Measurements from ENCODE around the gene BTBD6. TPM values are rescaled to one million over a fixed set of nuclear protein-coding genes. Genes with fewer than 3 reads are reported as not detected.

Gene BTBD6
- total and polyA plus RNA-seq, 2 of the 8 experiments (the other 6 are each of a cell fraction or from before 2014, with no cell fraction given), result 10.1 to 10.2 TPM

DNA sequence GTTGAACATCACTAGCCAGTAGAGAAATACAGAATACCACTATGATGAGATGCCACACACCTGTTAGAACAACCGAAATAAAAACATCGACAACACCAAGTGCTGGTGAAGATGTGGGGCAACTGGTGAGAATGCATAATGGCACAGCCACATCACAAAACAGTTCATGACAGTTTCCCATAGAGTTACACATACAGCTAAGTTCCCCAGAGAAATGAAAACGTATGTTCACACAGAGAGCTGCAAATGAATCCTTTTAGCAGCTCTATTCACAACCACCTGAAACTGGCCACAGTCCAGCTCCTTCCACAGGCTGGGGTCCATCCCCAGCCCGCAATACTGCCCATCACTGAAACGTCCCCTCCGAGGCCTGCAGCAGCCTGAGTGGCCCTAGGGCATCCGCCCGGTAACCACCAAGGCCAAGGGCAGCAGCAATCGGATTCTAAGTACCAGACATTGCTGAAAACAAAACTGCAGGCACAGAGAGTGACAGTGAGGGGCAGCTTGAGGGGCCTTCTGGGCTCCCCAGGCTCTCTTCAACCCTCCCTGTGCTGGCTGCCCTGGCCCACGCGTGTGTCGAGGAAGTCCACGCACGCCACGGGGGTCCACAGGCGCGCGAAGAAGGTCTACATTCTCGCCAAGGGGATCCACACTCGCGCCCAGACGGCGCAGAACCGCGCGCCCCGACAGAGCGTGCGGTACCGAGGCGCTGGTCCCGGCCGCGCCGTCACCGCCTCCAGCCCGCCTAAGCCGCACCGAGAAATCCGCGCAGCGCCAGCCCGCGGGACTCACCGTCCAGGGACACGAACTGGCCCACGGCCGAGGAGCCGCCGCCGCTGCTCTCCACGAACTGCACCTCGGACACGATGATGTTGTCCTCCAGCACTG, 51.6 kb downstream of the BTBD6 start:
- H3K27me3 ChIP-seq (replicated peaks in 1 of 4; ENCODE audit: control insufficient read depth in 3 of 4, extremely low read depth in 1 of 4, insufficient read depth in 3 of 4, low read length in 3 of 4), result peaks cover 0 to 9% (median 6%) of the 10 kb centered on the region in 4 experiments; a peak in 4 of 7 replicates
- WGBS, 2 experiments (ENCODE audit: extremely low coverage in 1 of 2, insufficient coverage in 1 of 2, insufficient read length in 1 of 2, insufficient replicate concordance in 2 of 2, low coverage in 1 of 2, low lambda C conversion rate in 2 of 2, missing lambda C conversion rate in 1 of 2), result 13% methylated on average over 50 of the region's 54 CpGs; no CpG with 5 or more reads in 1 of the 2 experiments
- peaks cover 4% of the 10 kb centered on the region; the same call in 1 of the 2 replicates for H3K23me2 ChIP-seq (ENCODE audit: low read depth, low read length)
- no peak overlapping the region for H3K4ac ChIP-seq (replicated peaks; ENCODE audit: insufficient read length, low read depth, low read length)
- no peak overlapping the region for H3K14ac ChIP-seq (ENCODE audit: insufficient read length)
- peaks cover 0 to 22% of the 10 kb centered on the region in 2 experiments; a peak in 2 of 4 replicates for H3K79me2 ChIP-seq (ENCODE audit: control insufficient read depth in 1 of 2, insufficient read depth in 2 of 2, low read length in 2 of 2)
- ChIA-PET POLR2A (ENCODE audit: partially characterized antibody) (interaction anchor here (0.8 to 2.4 kb wide), 5 partner anchors 12 to 135 kb away, joined by 3 to 8 read pairs (median 4); partner anchors contain the start of gene PACS2), CTCF (ENCODE audit: partially characterized antibody) (interaction anchor here (0.6 to 1.5 kb wide), 5 partner anchors 9 to 108 kb away, joined by 3 to 4 read pairs (median 3); no protein-coding TSS in a partner anchor)
- peaks cover 3 to 14% of the 10 kb centered on the region in 2 experiments for H4K20me1 ChIP-seq (replicated peaks in 1 of 2; ENCODE audit: control insufficient read depth in 1 of 2, insufficient read depth in 2 of 2, low read length in 2 of 2)
- 0 out of 2 replicates have a peak overlapping the region, but pooled peaks have one; percentile 14 for H3K27ac ChIP-seq (ENCODE audit: low read depth, low read length)
- no peak overlapping the region; the same call in 1 of the 2 replicates for H3K18ac ChIP-seq (ENCODE audit: extremely low read depth, low read length)
- H3K9me3 ChIP-seq (ENCODE audit: insufficient read depth in 2 of 2, low read depth in 1 of 2, low read length in 1 of 2), result no peaks in the 10 kb centered on the region
- no peak overlapping the region for H2BK120ac ChIP-seq (replicated peaks; ENCODE audit: low read depth, low read length)
- DNase-seq (ENCODE audit: low read depth in 1 of 2, low spot score in 2 of 2) (no peak), FAIRE-seq (no peak)
- no peak overlapping the region for H4K91ac ChIP-seq (replicated peaks; ENCODE audit: insufficient read length, low read length)
- H3K4me3 ChIP-seq (ENCODE audit: extremely low read depth in 1 of 4, insufficient read depth in 2 of 4, low read depth in 3 of 4, low read length in 4 of 4), result peak overlapping the region; percentile 73 to 95 (median 74)
- peak overlapping the region; percentile 81; the same call in 1 of the 2 replicates for H2AFZ ChIP-seq (ENCODE audit: low read length)
- no peaks in the 10 kb centered on the region for H3K36me3 ChIP-seq (ENCODE audit: control insufficient read depth in 2 of 4, insufficient read depth in 4 of 4, low read length in 3 of 4)
- no peak overlapping the region for H3K23ac ChIP-seq (ENCODE audit: insufficient read length)
- no peak overlapping the region for H4K5ac ChIP-seq (ENCODE audit: insufficient read length, low read depth, low read length)
- peak overlapping the region; percentile 78 to 86 for H3K4me2 ChIP-seq (ENCODE audit: insufficient read depth in 1 of 2, low read depth in 2 of 2, low read length in 2 of 2)
- H2AK5ac ChIP-seq (ENCODE audit: low read depth, low read length), result no peak overlapping the region
- no peak overlapping the region; the same call in 1 of the 2 replicates for H2BK5ac ChIP-seq (ENCODE audit: low read depth, low read length)
- H2BK20ac ChIP-seq (ENCODE audit: low read length), result no peak overlapping the region
- no peak overlapping the region; the same call in 1 of the 2 replicates for H2BK12ac ChIP-seq (ENCODE audit: low read depth, low read length)
- no peak overlapping the region for H2BK15ac ChIP-seq (ENCODE audit: low read length)
- peaks cover 7% of the 10 kb centered on the region for H3K79me1 ChIP-seq (ENCODE audit: low read depth, low read length)
- peak overlapping the region; percentile 91; the same call in 1 of the 2 replicates for H4K8ac ChIP-seq (ENCODE audit: extremely low read depth, insufficient read depth, low read length)
- peak overlapping the region; percentile 46 for H3K56ac ChIP-seq (replicated peaks; ENCODE audit: insufficient read length, low read depth, low read length)
- peaks cover 0 to 5% (median 0%) of the 10 kb centered on the region in 4 experiments; a peak in 1 of 7 replicates for H3K4me1 ChIP-seq (replicated peaks in 1 of 4; ENCODE audit: control insufficient read depth in 3 of 4, insufficient read depth in 4 of 4, low read length in 3 of 4)
- peak overlapping the region; percentile 33 to 89 (median 80); a peak in 6 of 7 replicates for H3K9ac ChIP-seq (replicated peaks in 1 of 4; ENCODE audit: extremely low read depth in 1 of 4, low read depth in 3 of 4, low read length in 3 of 4)
- no peak for TF ChIP-seq ATF2 (IDR thresholded peaks at IDR 0.05; ENCODE audit: low read length)
- no peak for TF ChIP-seq SIX5 (IDR thresholded peaks at IDR 0.05; ENCODE audit: low read depth, low read length)
- no peak for TF ChIP-seq ASH2L (IDR thresholded peaks at IDR 0.05; ENCODE audit: low read length)
- no peak for TF ChIP-seq JUND (IDR thresholded peaks at IDR 0.05; ENCODE audit: low read length)
- TF ChIP-seq SAP30 (IDR thresholded peaks at IDR 0.05; ENCODE audit: insufficient read depth, insufficient replicate concordance, low read length), result no peak
- TF ChIP-seq RBBP5 (IDR thresholded peaks at IDR 0.05; ENCODE audit: borderline replicate concordance, low read depth, low read length), result no peak
- peak; percentile 38; the same call in 1 of the 2 replicates for TF ChIP-seq BACH1 (IDR thresholded peaks at IDR 0.05; ENCODE audit: low read length)
- TF ChIP-seq EGR1 (IDR thresholded peaks at IDR 0.05; ENCODE audit: borderline replicate concordance, low read depth, low read length), result no peak
- peak; percentile 40 for TF ChIP-seq KDM4A (IDR thresholded peaks at IDR 0.05; ENCODE audit: low read depth, low read length, severe bottlenecking)

Data from H1 (cell line).